Measurements from ENCODE around the gene HPSE2.
A peak's percentile ranks its signal among the peaks of the same experiment; 100 is the strongest.
"Not testable (repeated sequence)": the region's sequence is repeated elsewhere in the genome, so short reads cannot be mapped to it uniquely, and the experiment has no call there.

HPSE2 gene

DNA sequence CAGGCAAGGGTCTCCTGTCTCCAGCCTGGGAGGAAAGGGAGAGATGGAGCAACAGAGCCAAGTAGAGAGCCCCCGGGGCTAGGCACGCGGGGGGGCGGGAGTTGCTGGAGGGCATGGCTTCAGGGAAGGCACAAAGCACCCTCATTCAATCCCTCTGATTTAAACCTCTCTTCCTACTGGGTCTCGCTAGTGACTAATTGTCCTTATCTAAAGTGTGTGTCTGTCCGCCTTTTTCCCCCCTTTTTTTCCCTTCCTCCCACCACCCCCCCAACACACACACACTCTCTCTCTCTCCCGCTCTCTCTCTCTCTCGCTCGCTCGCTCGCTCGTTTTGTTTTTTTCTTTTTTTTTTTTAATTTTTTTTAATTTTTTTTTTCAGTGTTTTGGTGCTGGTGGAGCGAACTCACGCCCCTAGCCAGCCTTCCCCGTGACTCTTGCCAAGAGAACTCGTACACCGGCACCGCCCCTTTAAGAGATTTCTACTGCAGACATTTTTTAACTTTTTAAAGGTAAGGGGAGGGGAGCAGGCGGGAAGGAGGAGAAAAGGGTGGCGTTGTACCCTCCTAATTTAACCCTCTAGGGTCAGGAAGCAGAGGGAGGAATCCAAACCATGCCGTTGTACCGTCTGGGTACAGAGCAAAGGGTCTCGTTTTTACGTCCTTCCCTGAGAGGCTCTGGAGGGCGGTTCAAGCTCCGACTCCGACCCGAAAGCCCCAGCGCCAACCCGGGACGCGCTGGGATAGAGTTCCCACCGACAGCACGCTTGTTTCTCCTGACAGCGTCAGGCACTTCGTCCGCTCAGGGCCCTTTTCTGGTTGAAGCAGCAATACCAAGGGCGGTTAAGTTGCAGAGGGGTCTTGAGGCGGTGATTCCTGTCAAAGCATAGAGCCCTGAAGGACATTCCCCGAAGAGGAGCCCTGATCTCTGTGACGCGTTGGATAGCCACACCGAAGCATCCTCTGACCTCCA is at the start of gene HPSE2:
HPSE2 (minus strand) TSS at position 195 of the 969 bp plus-strand sequence.
- peak in 5 of 51 donors; percentile 14 to 28 (median 27) for DNase-seq

DNA sequence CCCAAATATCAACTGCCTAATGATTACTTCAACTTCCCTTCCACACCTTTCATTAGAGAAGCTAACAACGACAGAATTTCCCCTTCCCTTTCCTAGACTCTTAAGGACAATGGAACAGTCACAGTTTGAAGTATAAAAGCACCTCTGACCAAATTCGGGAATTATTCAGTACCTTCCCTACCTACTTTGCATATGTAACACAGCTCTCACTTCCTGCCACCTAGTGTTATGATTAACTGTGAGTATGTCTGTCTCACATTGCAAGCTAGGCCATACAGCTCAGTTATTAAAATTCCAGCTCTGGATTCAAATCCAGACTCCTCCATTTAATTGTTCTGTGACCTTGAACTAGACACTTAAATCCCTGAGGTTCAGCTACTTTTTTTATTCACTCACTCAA is 44.8 kb upstream of the HPSE2 start:
- no peak for DNase-seq

DNA sequence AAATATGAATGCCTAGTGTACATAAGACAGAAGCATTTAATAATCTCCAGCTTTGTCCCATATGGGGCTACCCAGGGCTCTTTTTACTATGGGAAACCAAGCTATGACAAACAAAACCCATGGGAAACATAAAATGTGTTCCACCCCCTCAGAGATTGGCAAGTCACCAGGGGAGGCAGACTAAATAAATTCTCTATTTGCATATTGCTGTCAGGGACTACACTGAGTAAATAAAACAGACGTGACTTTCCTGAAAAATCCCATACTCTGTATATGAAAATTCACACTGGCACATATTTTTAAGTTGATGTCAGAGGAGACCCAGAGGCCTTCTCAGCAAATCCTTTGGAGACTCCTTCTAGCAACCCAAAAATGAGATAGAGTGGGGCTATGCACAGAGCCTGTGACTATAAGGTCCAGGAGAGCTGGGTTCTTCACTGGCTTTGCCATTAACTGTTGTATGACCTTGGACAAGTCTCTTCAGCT is 44.0 kb upstream of the HPSE2 start:
- DNase-seq = no peak

DNA sequence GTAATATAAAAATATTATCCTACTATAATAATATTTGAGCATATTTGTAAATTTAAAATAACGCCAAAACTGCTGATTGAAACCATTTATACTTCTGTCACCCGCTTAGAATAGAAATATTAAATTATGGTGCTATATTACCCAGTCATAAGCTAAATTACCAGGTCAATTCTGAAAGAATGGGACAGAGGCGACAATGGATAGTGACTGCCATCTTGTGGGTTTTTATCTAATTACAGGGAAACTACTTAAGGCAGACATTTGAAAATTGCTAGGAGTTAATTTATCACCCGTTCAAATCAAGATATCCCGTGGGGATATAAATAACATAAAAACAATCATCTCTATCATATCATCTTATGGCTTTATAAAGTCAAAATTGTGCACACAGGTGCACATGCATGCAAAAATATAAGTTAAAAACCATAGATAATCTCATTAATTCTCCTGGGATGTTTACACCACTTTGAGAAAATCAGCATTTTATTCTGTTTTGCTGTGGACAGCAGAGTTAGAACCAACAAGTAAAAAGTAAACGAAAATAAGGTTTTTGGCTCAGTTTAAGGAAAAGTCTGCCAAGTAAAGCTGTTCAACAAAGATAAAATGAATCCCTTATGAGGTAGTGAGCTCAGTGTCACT is 41.3 kb upstream of the HPSE2 start:
- DNase-seq = no peak

DNA sequence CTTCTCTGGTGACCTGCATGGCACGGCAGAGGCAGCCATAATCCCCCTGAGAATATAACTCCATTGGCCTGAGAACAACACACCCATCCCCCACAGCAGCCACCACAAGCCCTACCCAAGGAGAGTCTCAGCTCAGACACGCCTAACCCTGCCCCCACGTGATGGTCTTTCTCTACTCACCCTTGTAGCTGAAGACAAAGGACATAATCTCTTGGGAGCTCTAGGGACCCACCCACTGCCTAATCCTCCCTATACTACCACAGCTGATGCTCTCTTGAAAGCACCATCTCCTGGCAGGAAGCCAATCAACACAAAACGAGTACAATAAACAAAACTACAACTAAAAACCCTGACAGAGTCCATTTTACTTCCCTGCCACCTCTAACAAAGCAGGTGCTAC is 30.7 kb upstream of the HPSE2 start:
- DNase-seq = no peak

DNA sequence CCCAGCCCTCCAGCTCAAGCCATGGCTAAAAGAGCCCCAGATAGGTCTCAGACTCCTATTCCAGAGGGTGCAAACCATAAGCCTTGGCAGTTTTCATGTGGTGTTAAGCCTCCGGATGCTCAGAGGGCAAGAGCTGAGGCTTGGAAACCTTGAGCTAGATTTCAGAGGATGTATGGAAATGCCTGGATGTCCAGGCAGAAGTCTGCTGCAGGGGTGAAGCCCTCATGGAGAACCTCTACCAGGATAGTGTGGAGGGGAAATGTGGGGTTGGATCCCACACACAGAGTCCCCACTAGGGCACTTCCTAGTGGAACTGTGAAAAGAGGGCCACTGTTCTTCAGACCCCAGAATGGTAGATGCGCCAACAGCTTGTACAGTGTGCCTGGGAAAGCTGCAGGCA is 13.2 kb upstream of the HPSE2 start:
- no peak for DNase-seq

DNA sequence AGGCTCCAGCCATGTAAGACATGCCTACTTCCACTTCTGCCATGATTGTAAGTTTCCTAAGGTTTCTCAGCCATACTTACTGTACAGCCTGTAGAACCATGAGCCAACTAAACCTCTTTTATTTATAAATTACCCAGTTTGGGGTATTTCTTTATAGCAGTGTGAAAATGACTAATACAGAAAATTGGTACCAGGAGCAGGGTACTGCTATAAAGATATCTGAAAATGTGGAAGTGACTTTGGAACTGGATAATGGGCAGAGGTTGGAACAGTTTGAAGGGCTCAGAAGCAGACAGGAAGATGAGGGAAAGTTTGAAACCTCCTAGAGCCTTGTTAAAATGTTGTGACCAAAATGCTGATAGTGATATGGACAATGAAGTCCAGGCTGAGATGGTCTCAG is 12.2 kb upstream of the HPSE2 start:
- not testable (repeated sequence) for DNase-seq

DNA sequence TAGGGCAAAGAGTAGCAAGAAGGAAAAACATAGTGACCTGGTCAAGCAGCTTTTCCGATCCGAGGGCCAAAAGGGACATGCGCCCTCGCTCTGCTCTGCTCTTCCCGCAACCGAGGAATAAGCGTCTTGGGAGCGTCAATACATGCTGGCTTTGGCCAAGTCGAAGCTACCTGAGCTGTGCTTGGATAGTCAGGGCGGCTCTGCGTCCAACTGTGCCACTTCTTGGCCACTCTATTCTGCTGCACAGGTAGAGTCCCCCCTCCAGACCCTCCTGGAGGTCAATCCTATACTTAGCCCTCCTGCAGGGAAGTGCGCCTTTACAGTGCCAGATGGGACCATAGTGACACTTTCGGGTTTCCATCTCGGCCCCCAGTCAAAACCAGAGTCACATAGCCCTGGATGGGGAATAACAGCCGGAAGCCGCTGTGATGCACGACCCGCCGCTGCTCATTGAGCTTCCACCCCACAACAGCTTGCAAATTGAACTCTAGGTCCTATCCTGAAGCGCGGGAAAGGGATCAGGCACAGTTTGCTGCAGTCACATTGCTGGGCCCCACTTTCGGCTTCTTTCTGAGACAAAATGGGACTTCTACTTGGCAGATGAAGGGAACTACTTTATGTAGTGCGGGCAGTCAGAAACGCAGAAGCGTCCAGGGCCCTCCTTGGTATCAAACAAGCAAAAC is 1.1 kb upstream of the HPSE2 start:
- no peak for DNase-seq

DNA sequence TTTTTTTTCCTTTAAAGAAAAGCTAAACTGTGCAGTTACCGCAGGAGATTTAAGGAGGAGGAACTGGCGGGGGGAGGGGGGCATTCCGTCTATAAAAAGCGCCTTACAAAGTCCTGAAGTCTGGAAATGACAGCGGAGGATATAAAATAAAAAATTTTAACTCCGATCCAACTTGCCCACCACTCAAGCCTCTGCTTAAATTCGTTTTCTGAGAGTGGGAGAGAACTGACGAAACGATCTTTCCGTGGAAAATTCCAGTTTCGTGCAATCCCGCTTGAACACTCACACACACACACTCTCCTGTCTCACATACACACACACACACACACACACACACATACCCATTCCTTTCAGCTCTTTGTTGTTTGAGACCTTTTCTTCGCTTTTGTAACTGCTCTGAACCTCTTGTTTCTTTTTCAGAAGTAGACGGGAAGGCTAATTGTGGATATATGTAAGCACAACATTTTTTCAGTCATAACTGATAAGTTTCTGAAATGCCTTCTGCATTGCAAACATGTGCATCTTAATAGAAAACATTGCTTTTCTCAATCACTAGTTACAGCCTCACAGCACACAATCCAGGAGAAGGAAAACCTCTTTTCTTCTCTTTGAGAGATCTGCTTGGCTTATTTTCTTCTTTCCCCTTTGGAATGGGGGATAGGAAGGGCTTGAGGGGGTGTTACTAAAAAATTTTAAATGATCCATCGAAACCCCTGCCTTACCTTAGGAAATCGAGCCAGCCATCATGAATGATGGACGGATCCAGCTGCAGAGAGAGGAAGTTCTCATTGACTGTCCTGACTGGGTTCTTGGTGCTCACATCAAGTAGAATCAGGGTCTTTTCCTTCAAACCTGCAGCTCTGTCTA is 628 bp downstream of the HPSE2 start:
- no peak for DNase-seq

DNA sequence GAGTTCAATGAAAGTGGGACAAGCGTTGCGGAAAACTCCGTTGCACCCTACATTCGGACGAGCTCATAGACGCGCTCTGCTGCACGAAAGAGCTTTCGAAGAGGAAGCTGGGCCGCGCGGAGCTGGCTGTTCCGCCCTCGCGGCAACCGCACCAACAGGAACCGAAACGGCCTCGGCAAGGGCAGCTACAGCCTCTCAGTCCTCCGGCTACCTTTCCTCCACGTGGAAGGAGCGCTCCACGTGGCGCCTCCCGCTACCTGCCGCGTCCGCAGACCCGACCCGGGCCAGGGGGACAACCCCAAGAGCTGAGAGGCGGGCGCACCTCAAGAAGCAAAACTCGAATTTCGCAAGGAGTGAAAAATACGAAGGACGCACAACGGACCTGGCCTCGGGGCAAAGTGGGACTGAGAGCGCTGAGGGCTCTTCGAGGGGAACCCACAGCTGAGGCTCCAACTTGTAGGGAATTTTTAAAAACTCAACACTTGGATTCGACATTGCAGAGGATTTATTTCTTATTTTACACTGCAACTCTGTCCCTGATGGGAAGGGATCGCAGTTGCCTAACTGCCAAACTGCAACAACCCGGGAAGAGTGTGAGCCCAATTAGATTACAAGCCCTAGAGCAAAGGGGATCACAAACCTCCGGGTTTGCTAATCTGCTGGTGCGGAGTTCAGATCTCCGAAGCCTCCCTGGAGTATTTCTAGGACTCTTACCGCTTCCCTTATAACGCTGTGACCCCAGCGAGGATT is 1.4 kb downstream of the HPSE2 start:
- peak in 14 of 51 donors; percentile 13 to 43 (median 28) for DNase-seq

DNA sequence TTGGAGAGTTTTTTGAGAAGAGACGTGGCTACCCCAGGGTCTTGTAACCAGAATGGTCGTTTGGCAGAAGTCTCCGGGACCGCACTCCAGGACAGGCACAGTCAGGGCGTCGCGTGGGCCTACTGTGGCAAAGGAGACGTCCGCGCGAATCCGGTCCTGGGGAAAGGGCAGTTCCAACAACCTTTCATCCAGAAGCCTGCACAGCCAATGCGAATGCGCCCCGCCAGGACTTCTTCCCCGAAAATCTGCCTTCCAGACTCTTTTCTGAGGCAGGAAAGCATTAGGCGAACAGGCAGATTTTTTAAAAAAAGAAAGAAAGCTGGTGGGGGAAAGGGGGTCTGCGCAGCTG is 2.0 kb downstream of the HPSE2 start:
- peak in 4 of 51 donors; percentile 5 to 26 (median 22) for DNase-seq

DNA sequence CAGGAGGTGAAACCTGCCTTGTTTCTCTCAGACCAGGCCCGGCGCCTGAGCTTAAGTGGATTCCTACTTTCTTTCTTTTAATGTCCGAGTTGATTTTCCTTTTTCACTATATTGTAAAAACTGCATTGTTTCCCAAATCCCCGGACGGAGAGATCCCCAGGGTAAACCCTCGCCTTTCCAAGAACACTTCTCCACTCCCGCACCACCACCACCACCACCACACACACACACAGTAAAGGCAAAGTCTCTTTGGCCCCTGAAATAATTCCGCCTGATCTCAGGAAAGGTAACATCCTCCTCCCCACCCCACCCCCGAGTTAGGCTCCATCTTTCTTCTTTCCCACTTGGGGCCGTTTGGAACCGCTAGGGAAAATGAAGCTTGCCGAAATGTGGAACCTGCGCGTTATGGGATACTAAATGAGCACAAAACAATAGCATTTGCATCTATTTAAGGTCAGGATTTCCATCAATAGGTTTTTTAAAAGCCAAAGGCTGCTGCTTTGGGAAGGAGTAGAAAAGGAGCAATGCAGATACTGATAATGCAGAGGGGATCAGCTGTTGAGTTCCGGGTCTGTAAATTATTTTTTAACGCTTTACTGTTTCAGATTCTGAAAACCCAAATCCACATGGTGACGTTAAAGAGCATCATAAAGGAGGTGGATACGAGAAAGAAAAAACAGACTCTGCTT is 2.5 kb downstream of the HPSE2 start:
- no peak for DNase-seq

DNA sequence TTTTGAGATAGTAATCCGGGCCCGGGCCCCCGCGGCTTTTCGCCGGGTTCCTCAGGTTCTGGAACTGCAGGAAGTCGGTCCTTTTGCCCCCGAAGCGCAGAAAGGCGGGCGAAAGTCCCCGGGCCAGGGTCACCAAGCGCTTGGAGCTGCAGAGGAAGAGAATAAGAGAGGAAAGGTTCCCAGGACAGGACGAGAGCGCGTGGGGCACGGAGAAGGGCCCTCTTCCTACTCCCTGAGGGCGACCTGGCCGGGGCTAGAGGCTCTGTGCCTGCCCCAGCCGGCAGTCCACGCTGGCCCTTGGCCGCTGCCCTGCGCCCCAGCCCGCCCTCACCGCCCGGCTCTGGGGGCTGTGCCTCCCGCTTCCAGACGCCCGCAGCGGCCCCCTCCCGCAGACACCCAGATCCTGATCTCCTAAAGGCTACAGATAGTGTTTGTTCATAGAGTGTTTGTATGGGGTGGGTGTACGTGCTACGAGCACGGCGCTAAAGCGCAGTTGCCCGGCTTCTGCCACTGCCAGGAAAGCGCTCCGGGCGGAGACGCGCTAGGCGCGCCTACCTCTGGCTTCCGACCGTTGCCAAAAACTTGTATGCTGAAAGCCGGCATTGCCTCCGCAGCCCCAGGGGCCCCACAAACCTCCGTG is 3.2 kb downstream of the HPSE2 start:
- DNase-seq = peak in 14 of 51 donors; percentile 15 to 64 (median 24)

DNA sequence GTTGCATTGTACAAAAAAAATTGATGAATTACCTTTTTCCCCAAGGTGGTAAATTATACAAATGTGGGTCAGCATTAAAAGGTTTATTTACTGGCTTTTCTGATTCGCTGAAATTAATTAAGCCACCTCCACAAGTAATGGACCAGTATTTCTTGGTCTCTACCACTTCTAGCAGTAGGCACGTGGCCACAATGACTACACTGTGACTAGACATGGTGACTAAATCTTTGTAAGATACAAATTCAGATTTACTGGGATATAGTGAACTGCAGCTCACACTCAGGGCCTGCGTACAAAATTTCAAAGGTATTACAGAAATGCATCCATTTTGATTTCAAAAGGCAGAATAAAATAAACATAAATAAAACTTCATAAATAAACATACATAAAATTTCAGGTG is 10.9 kb downstream of the HPSE2 start:
- DNase-seq = no peak

DNA sequence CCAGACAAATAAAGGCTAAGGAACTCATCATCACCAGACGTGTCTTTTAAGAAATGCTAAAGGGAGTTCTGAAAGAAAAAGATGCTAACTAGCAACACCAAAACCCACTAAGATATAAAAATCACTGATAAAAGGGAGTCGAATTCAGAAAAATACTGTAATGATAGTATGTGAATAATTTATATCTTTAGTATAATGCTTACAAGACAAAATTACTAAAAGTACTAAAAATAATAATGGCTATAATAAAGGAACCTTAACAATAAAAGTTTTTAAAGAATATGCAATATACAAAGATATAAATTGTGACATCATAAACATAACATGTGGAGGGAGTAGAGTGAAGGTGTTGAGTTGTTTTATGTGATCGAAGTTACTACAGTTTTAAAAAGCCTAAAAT is 28.3 kb downstream of the HPSE2 start:
- DNase-seq = no peak

DNA sequence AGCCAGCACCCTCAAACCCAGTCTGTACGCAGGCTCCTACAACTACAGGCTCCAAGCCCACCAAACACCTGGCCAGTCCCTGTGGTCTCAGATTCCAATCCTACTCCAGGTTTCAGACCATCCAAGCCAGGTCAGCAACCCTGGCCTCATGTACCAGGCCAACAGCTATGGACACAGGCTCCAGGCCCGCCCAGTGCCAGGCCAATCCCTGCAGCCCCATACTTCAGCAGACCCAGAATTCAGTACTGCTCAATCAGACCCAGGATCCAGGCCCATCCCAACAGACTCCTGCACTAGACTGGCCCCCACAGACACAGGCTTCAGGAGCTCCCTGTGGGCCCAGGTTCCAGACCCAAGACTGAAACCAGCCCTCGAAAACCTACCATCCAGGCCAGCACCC is 32.3 kb downstream of the HPSE2 start:
- DNase-seq = no peak

DNA sequence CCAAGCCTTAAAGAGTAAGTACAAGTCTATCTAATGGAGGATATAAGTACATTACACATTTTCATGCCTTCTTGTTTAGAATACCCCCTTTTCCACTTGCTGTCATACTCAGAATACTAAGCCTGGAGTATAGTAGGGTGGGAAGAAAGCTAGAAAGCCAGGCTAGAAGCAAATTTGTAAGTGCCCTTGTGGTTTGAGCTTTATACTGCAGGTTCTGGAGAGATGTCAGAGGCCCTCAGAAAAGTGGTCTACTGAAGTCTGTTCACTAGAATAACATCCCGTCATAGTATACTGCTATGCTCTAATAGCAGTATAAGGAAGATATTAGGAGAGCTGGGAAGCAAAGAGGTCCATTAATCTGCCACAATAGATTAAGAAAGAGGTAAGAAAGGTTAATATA is 62.7 kb downstream of the HPSE2 start:
- no peak for DNase-seq

DNA sequence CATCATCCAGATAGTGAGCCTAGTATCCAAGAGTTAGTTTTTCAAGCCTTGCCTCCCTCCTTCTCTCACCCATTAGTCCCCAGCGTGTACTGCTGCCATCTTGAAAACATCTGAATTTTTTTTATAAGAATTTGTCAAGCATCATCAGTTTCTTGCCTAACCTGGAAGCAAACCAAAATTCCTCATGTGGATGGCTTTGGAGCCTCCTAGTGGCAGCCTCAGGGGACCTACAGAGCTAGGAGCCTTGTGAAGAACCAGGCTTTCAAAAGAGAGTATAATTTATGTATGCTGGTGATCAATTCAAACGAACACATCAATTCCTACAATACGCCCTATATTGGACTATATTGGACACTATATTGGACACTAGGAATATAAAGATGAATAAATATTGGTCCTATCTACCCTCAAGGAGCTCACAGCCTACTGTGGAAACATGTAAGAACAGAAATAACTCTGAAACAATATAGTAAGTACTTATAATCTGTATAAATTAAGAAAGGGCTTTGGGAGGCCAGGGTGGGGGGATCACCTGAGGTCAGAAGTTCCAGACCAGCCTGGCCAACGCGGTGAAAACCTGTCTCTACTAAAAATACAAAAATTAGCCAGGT is 63.4 kb downstream of the HPSE2 start:
- peak in 17 of 51 donors; percentile 0 to 39 (median 7) for DNase-seq
